ENCODE results near the gene RGCC. TPM values are rescaled to one million over a fixed set of nuclear protein-coding genes. Genes with fewer than 3 reads are reported as not detected.

Gene RGCC
- total and polyA plus RNA-seq, 9 of the 15 experiments (the other 6 are each of a cell fraction or from before 2014, with no cell fraction given), result 0.51 to 10.4 (median 5.8) TPM

GRCh38 chr13:41457589-41458186, 338 bp downstream of the RGCC start (continued):
- no peak for TF ChIP-seq E2F5 (CRISPR knock-in tag; IDR thresholded peaks at IDR 0.05)
- TF ChIP-seq, protein P1, sequence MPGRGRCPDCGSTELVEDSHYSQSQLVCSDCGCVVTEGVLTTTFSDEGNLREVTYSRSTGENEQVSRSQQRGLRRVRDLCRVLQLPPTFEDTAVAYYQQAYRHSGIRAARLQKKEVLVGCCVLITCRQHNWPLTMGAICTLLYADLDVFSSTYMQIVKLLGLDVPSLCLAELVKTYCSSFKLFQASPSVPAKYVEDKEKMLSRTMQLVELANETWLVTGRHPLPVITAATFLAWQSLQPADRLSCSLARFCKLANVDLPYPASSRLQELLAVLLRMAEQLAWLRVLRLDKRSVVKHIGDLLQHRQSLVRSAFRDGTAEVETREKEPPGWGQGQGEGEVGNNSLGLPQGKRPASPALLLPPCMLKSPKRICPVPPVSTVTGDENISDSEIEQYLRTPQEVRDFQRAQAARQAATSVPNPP (IDR thresholded peaks at IDR 0.05; ENCODE audit: borderline replicate concordance, insufficient read depth, insufficient read length), result no peak
- no peak for TF ChIP-seq MAFK (IDR thresholded peaks at IDR 0.05; ENCODE audit: low read length)
- no peak for TF ChIP-seq ZBTB1 (CRISPR knock-in tag; IDR thresholded peaks at IDR 0.05; ENCODE audit: borderline replicate concordance, low read depth)
- TF ChIP-seq BHLHE40 (IDR thresholded peaks at IDR 0.05; ENCODE audit: low read length), result no peak
- TF ChIP-seq HLTF (IDR thresholded peaks at IDR 0.05), result no peak
- no peak for TF ChIP-seq MECOM (CRISPR knock-in tag; IDR thresholded peaks at IDR 0.05)
- no peak for TF ChIP-seq NR2F6 (CRISPR knock-in tag; IDR thresholded peaks at IDR 0.05)
- TF ChIP-seq SIN3A (IDR thresholded peaks at IDR 0.05; ENCODE audit: borderline replicate concordance in 2 of 2, control insufficient read depth in 1 of 2, low read depth in 2 of 2, low read length in 2 of 2), result no peak
- no peak for TF ChIP-seq MTA3 (IDR thresholded peaks at IDR 0.05; ENCODE audit: borderline replicate concordance)
- TF ChIP-seq ZNF354B (CRISPR knock-in tag; IDR thresholded peaks at IDR 0.05), result no peak
- TF ChIP-seq ZNF324 (CRISPR knock-in tag; IDR thresholded peaks at IDR 0.05), result no peak
- TF ChIP-seq RAD21 (CRISPR knock-in tag; conservative IDR thresholded peaks at IDR 0.05 in 1 of 2, IDR thresholded peaks at IDR 0.05 in 1 of 2), result no peak
- TF ChIP-seq, protein P2, sequence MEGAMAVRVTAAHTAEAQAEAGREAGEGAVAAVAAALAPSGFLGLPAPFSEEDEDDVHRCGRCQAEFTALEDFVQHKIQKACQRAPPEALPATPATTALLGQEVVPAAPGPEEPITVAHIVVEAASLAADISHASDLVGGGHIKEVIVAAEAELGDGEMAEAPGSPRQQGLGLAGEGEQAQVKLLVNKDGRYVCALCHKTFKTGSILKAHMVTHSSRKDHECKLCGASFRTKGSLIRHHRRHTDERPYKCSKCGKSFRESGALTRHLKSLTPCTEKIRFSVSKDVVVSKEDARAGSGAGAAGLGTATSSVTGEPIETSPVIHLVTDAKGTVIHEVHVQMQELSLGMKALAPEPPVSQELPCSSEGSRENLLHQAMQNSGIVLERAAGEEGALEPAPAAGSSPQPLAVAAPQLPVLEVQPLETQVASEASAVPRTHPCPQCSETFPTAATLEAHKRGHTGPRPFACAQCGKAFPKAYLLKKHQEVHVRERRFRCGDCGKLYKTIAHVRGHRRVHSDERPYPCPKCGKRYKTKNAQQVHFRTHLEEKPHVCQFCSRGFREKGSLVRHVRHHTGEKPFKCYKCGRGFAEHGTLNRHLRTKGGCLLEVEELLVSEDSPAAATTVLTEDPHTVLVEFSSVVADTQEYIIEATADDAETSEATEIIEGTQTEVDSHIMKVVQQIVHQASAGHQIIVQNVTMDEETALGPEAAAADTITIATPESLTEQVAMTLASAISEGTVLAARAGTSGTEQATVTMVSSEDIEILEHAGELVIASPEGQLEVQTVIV (CRISPR knock-in tag; IDR thresholded peaks at IDR 0.05; ENCODE audit: borderline replicate concordance), result no peak
- TF ChIP-seq CC2D1A (IDR thresholded peaks at IDR 0.05), result no peak
- no peak for TF ChIP-seq TAL1 (IDR thresholded peaks at IDR 0.05)
- TF ChIP-seq, protein P3, sequence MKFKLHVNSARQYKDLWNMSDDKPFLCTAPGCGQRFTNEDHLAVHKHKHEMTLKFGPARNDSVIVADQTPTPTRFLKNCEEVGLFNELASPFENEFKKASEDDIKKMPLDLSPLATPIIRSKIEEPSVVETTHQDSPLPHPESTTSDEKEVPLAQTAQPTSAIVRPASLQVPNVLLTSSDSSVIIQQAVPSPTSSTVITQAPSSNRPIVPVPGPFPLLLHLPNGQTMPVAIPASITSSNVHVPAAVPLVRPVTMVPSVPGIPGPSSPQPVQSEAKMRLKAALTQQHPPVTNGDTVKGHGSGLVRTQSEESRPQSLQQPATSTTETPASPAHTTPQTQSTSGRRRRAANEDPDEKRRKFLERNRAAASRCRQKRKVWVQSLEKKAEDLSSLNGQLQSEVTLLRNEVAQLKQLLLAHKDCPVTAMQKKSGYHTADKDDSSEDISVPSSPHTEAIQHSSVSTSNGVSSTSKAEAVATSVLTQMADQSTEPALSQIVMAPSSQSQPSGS (CRISPR knock-in tag; IDR thresholded peaks at IDR 0.05), result no peak
- TF ChIP-seq SREBF2 (CRISPR knock-in tag; IDR thresholded peaks at IDR 0.05), result no peak
- TF ChIP-seq ZNF24 (IDR thresholded peaks at IDR 0.05), result no peak
- no peak for TF ChIP-seq ARID2 (IDR thresholded peaks at IDR 0.05)
- TF ChIP-seq ZNF3 (CRISPR knock-in tag; IDR thresholded peaks at IDR 0.05), result no peak
- TF ChIP-seq ZNF445 (CRISPR knock-in tag; IDR thresholded peaks at IDR 0.05; ENCODE audit: low read depth), result no peak
- no peak for TF ChIP-seq ZNF778 (CRISPR knock-in tag; IDR thresholded peaks at IDR 0.05)
- peak; percentile 7 for TF ChIP-seq HMGN3 (IDR thresholded peaks at IDR 0.05; ENCODE audit: borderline replicate concordance, extremely low read depth, insufficient read length, low read depth, low read length)
- TF ChIP-seq SMAD4 (CRISPR knock-in tag; conservative IDR thresholded peaks at IDR 0.05), result no peak
- TF ChIP-seq OTX1 (CRISPR knock-in tag; IDR thresholded peaks at IDR 0.05), result no peak

Data from K562 (cell line).